Ovary (tissue), 3 donors: ENCODE data around the gene LCA5L.

Experiments used
- CTCF ChIP-seq, 3 donors: fragments of 450-650 bp in 2 of 3; fragments of 200-600 bp in 1 of 3; IDR thresholded peaks; one replicate each; pipeline versions ENCODE4 v1.5.1 to v1.8.0; 2016 to 2022; ENCODE audit warnings: antibody characterized with exemption in 3 of 3, mild to moderate bottlenecking in 1 of 3
- EP300 ChIP-seq: sonication (generic); formaldehyde crosslinking; IDR thresholded peaks from one replicate; pipeline ENCODE4 v1.6.1; 2017; ENCODE audit warnings: antibody characterized with exemption
- POLR2A ChIP-seq: fragments of 450-650 bp; IDR thresholded peaks from one replicate; pipeline ENCODE4 v1.6.1; 2017; ENCODE audit warnings: antibody characterized with exemption, mild to moderate bottlenecking, moderate library complexity
- donor health status: DM: no; HTN: no; CAD: no.

GRCh38 chr21:39430457-39430856 is 15.1 kb downstream of the LCA5L start:
- TF ChIP-seq CTCF (IDR thresholded peaks at IDR 0.05), result no peak
- no peak for TF ChIP-seq POLR2A
- TF ChIP-seq EP300, result no peak
